HCEC 1CT (cell line): ENCODE data around the gene AP5S1.

Experiments
- DNase-seq: peaks from one replicate; pipeline ENCODE4 v3.0.0-alpha.2; 2017

AP5S1 gene

DNA sequence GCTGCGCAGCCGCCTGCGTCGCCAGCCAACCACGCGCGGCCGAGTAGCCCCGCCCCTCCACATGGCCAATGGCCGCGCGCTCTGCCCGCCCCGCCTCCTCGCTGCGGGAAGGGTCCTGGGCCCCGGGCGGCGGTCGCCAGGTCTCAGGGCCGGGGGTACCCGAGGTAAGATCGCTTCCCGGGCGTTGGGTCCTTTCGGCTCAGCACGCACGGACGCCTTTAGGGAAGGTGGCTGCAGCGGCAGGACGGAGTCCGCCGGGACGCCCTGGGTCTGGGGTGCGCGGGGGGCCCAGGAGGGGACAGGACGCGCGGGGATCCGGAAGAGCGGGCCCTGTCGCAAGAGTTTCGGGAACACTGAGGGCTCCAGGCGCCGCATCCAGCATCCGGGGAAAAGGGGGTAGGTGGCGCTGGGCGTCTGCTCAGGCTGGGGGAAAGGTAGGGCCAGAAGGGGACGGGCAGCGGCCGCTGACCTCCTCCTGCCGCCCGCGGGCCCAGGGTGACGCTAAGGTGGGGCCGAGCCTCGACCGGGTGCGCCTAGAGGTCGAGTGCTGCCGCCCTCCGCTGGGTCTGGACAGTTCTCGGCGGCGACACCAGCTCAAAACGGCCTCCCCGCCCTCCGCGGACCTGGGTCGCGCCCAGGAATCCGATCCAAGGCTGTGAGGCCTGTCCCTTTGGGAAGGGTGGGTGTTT, 26.5 kb downstream of the AP5S1 start, which contains the start of gene MAVS:
Gene MAVS, plus strand, starts transcription at position 95 of the 689 bp plus-strand sequence. CDS start 7,791 bp downstream, outside the sequence.
- DNase-seq, result peak; percentile 76

GRCh38 chr20:3847429-3847940, 27.1 kb downstream of the AP5S1 start:
- no peak for DNase-seq

GRCh38 chr20:3848565-3848964, 28.2 kb downstream of the AP5S1 start:
- DNase-seq, result no peak

DNA sequence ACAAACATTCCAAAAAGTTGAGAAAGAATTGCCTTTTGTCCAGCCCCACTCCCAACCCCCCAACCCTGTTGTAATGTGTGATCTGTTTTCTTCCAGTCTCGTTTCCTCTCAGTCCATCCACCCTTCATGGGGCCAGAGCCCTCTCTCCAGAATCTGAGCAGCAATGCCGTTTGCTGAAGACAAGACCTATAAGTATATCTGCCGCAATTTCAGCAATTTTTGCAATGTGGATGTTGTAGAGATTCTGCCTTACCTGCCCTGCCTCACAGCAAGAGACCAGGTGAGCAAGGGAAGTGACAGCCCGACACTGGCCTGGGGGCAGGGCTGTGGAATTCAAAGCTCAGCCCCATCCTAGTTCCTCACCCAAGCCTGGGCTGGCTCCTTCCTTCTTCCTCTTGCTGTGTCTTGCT, 34.1 kb downstream of the AP5S1 start:
- DNase-seq, result no peak

GRCh38 chr20:3857405-3857804, 37.1 kb downstream of the AP5S1 start:
- DNase-seq, result no peak

GRCh38 chr20:3858689-3859088, 38.3 kb downstream of the AP5S1 start:
- DNase-seq, result no peak

DNA sequence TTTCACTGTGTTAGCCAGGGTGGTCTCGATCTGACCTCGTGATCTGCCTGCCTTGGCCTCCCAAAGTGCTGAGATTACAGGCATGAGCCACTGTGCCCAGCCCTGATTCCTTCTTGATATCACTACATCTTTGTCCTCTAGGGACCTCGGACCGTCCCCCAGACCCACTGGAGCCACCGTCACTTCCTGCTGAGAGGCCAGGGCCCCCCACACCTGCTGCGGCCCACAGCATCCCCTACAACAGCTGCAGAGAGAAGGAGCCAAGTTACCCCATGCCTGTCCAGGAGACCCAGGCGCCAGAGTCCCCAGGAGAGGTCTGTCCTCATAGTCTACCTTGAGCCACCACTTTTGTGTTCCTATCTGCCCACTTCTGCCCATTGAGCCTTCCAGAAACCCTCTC, 40.8 kb downstream of the AP5S1 start:
- DNase-seq, result no peak

GRCh38 chr20:3862333-3862732, 42.0 kb downstream of the AP5S1 start:
- no peak for DNase-seq

- no peak for DNase-seq
Measured at GRCh38 chr20:3863317-3863716, 43.0 kb downstream of the AP5S1 start.

DNA sequence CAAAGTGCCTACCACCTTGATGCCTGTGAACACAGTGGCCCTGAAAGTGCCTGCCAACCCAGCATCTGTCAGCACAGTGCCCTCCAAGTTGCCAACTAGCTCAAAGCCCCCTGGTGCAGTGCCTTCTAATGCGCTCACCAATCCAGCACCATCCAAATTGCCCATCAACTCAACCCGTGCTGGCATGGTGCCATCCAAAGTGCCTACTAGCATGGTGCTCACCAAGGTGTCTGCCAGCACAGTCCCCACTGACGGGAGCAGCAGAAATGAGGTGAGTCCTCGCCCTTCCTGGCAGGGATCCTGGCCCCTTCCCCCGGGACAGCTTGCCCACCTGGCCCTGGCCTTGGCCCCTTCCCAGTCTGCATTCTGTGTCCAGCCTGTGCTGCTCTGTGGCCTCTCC, 44.2 kb downstream of the AP5S1 start:
- DNase-seq, result no peak

DNA sequence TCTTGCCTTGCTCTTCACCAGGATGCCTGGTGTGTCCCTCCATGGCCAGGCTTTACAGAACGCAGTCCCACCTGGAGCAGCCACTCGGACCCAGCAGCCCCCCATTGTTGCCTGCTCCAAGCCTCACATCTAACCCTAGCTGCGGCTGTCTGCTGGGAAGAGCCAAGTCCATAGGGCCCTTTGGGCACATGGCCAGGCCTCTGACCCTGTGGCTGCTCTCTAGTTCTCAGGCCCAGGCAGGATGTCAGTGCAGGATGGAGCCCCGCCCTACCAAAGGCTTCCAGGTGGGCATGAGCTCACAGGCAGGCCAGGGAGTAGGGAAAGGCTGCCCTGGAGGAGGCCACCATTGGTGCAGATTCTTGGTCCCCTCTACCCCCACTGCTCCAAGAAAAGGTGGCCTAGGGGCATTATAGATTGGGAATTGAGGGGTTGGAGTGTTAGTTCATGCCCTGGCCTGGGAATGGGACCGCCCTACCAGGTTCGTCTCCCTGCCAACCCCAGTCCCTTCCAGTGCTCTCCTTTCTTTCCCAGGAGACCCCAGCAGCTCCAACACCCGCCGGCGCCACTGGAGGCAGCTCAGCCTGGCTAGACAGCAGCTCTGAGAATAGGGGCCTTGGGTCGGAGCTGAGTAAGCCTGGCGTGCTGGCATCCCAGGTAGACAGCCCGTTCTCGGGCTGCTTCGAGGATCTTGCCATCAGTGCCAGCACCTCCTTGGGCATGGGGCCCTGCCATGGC, 45.0 kb downstream of the AP5S1 start:
- no peak for DNase-seq

- no peak for DNase-seq
Measured at GRCh38 chr20:3865887-3866407, 45.6 kb downstream of the AP5S1 start.

DNA sequence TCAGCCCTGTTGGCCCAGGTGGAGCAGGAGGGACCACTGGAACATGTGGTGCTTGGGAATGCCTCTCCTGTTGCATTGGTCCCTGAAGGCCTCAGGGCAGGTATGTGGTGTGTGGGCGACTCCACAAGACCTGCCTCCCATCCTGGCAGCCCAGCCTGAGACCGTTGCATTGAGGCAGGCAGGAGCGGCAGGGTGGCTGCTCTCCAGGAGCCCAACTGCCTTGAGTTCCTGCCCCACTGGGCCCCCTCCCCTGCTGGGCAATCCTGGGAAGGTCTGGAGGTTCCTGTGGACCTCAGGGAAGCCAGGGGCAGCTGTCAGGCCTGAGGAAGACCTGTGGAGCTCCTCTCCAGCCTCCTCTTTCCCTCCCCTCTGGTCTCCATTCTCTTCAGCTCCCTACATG, 46.1 kb downstream of the AP5S1 start:
- no peak for DNase-seq

GRCh38 chr20:3867802-3868201, 47.5 kb downstream of the AP5S1 start:
- no peak for DNase-seq

DNA sequence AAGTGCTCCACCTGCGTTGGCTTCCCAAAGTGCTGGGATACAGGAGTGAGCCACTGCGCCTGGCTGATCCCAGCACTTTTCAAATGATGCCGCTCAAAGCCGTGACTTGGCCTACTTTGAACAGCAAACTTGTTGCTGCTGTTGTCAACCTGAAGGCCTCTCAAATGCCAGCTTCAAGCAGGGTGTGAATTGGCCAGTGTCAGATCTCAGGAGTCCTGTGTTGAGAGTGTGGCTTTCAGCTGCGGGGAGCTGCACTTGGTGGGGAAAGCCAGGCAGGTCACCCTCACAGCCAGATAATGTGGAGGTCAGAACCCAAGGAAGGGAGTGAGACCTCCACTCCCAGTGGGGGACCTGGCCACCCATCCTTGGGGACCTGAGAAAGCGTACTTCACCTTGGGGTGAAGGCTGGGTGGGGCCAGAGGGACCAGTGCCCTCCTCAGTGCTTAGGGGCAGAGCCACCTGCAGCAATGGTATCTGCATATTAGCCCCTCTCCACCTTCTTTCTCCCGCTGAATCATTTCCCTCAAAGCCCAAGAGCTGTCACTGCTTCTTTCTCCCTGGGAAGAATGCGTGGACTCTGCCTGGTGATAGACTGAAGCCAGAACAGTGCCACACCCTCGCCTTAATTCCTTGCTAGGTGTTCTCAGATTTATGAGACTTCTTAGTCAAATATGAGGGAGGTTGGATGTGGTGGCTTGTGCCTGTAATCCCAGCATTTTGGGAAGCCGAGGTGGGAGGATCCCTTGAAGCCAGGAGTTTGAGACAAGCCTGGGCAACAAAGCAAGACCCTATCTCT, 49.7 kb downstream of the AP5S1 start:
- no peak for DNase-seq

DNA sequence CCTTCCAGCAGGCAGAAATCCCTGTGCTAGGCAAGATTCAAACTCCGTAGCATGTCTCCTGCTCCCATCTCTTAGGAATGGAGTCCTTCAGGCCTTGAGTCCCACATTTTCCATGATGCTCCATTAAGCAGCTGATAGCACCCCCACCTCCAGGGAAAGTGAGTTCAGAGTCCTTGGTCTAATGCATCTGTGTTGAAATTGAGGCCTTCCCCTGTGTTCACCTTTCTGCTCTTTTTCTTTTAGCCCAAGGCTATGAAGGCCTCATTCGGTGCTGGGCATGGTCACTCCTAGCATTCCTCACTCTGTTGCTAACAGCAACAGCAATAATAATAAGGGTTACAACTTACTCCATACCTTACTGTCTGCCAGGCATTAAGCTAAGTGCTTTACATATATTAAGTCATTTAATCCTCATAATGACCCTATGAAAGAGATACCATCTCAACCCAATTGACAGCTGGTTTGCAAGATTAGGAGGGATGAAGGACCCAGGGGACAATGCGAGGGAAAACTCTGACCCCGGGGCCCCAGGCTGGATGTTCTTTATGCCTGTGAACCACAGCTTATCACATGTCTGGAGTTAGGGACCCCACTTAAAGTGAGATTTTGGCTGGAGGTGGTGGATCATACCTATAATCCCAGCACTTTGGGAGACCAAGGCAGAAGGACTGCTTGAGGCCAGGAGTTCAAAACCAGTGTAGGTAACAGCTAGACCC, 51.4 kb downstream of the AP5S1 start:
- no peak for DNase-seq

GRCh38 chr20:3873507-3873906, 53.2 kb downstream of the AP5S1 start:
- DNase-seq, result no peak

GRCh38 chr20:3874194-3874844, 54.0 kb downstream of the AP5S1 start:
- no peak for DNase-seq

- no peak for DNase-seq
Measured at GRCh38 chr20:3875378-3875974, 55.1 kb downstream of the AP5S1 start.

GRCh38 chr20:3876000-3876399, 55.7 kb downstream of the AP5S1 start:
- no peak for DNase-seq

DNA sequence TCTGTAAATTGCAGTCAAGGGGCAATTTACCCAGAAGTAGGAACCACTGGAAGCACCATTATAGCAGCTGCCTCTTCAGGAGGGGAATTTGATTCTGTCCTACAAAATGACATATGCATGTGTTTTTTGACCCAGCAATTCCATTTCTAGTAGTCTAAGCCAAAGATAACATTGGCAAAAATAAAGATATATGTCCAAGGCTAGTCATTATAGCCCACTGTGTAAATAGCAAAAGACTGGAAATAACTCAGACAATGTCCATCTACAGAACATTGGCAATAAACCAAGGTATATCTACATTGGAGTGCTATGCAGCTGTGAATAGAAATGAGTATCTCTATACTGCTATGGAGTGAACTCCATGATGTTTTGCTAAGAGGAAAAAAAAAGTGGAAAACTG, 56.3 kb downstream of the AP5S1 start:
- DNase-seq, result no peak
